Keratinocyte (primary cell): ENCODE measurements around the gene NR1I3. TPM values are rescaled to one million over a fixed set of nuclear protein-coding genes. Genes with fewer than 3 reads are reported as not detected.

Source experiments
- DNase-seq: peaks from one replicate; pipeline ENCODE4 v3.0.0-alpha.2; 2011; ENCODE audit warnings: low read depth, missing footprints, low spot score
- FAIRE-seq: peaks from 2 replicates; lab custom pipeline; 2011; peaks lifted over from hg19 to GRCh38; lab: Jason Lieb, UNC
- H2AFZ ChIP-seq: 2 replicates; pipeline ENCODE4 v1.6.0; 2012; ENCODE audit warnings: low read length, control low read depth, inconsistent platforms; ENCODE audit not compliant: control insufficient read depth
- H3K27ac ChIP-seq: 2 replicates; pipeline ENCODE4 v1.5.1; 2011; ENCODE audit warnings: low read length; ENCODE audit not compliant: control insufficient read depth, insufficient read depth
- H3K27me3 ChIP-seq: 3 replicates; pipeline ENCODE4 v1.6.0; 2011; ENCODE audit warnings: low read length; ENCODE audit not compliant: control insufficient read depth, insufficient read depth; ENCODE audit errors: extremely low read depth
- H3K36me3 ChIP-seq, 2 experiments: 2 replicates in 1 of 2; 3 replicates in 1 of 2; pipeline ENCODE4 v1.5.1; 2011; ENCODE audit warnings: low read length in 2 of 2, mild to moderate bottlenecking in 1 of 2; ENCODE audit not compliant: control insufficient read depth in 2 of 2, insufficient read depth in 2 of 2; ENCODE audit errors: extremely low read depth in 1 of 2
- H3K4me1 ChIP-seq: 3 replicates; pipeline ENCODE4 v1.5.1; 2011; ENCODE audit warnings: low read length; ENCODE audit not compliant: control insufficient read depth, insufficient read depth; ENCODE audit errors: extremely low read depth
- H3K4me2 ChIP-seq: 3 replicates; pipeline ENCODE4 v1.6.0; 2011; ENCODE audit warnings: low read depth, low read length; ENCODE audit not compliant: control insufficient read depth, insufficient read depth; ENCODE audit errors: extremely low read depth
- H3K4me3 ChIP-seq, 3 experiments: fragments of 200-600 bp in 1 of 3; sonication (generic) in 1 of 3; 2 replicates in 2 of 3; 3 replicates in 1 of 3; pipeline ENCODE4 v1.5.1; 2011 to 2016; ENCODE audit warnings: low read length in 3 of 3, mild to moderate bottlenecking in 3 of 3, control low read depth in 2 of 3, inconsistent platforms in 1 of 3, low read depth in 1 of 3, mixed read lengths in 1 of 3, mixed run types in 1 of 3, moderate library complexity in 1 of 3; ENCODE audit not compliant: control insufficient read depth in 2 of 3, insufficient read depth in 2 of 3; ENCODE audit errors: extremely low read depth in 1 of 3
- H3K79me2 ChIP-seq: 2 replicates; pipeline ENCODE4 v1.6.0; 2012; ENCODE audit warnings: low read length; ENCODE audit not compliant: control insufficient read depth, insufficient read depth
- H3K9ac ChIP-seq: 3 replicates; pipeline ENCODE4 v1.6.0; 2011; ENCODE audit warnings: low read length; ENCODE audit not compliant: control insufficient read depth, insufficient read depth; ENCODE audit errors: extremely low read depth
- H3K9me1 ChIP-seq: 3 replicates; pipeline ENCODE4 v1.6.0; 2011; ENCODE audit warnings: low read length; ENCODE audit not compliant: control insufficient read depth, insufficient read depth; ENCODE audit errors: extremely low read depth
- H3K9me3 ChIP-seq: 2 replicates; pipeline ENCODE4 v1.5.1; 2012; ENCODE audit warnings: low read depth, low read length; ENCODE audit not compliant: control insufficient read depth
- H4K20me1 ChIP-seq: 3 replicates; pipeline ENCODE4 v1.6.0; 2011; ENCODE audit warnings: low read length; ENCODE audit not compliant: control insufficient read depth, insufficient read depth; ENCODE audit errors: extremely low read depth
- EZH2 ChIP-seq: IDR thresholded peaks from one replicate; pipeline ENCODE4 v1.6.1; 2012; ENCODE audit warnings: inconsistent platforms, mild to moderate bottlenecking, low read length, moderate library complexity
- dilution Hi-C: fragments of 300-500 bp; cut with MboI; formaldehyde crosslinking; loops from one replicate; pipeline ENCODE4 v1.7.0; 2020; ENCODE audit warnings: low sequenced_read_pairs; ENCODE audit not compliant: extremely low pct_ligation_motif_present
- polyA plus RNA-seq, 5 experiments: library from polyadenylated mRNA; depleted of rRNA in 3 of 5; stranded (reverse) in 3 of 5; stranded (forward) in 1 of 5; unstranded in 1 of 5; fragments of >200 nt; gene quantifications; 1 replicate in 1 of 5; 2 replicates in 3 of 5; 3 replicates in 1 of 5; pipeline versions ENCODE4 v1.2.1 to v1.2.3, GENCODE V29; 2011 to 2012; ENCODE audit warnings: missing spikeins in 2 of 5, low read depth in 1 of 5, low replicate concordance in 1 of 5
- TF ChIP-seq, protein P1 (sequence below), 3 experiments: IDR thresholded peaks in 1 of 3; conservative IDR thresholded peaks in 1 of 3; optimal IDR thresholded peaks in 1 of 3; 2 replicates in 2 of 3; 3 replicates in 1 of 3; pipeline versions ENCODE3 to v1.5.1; 2011; ENCODE audit warnings: low read length in 3 of 3, mild to moderate bottlenecking in 3 of 3, moderate library complexity in 2 of 3, control low read depth in 1 of 3, inconsistent platforms in 1 of 3; ENCODE audit not compliant: insufficient read depth in 2 of 3; ENCODE audit errors: extremely low read depth in 1 of 3

Gene NR1I3
- polyA plus RNA-seq, 1 donor (not counting 4 experiments of a cell fraction or from before 2014, with no cell fraction given): not detected

DNA sequence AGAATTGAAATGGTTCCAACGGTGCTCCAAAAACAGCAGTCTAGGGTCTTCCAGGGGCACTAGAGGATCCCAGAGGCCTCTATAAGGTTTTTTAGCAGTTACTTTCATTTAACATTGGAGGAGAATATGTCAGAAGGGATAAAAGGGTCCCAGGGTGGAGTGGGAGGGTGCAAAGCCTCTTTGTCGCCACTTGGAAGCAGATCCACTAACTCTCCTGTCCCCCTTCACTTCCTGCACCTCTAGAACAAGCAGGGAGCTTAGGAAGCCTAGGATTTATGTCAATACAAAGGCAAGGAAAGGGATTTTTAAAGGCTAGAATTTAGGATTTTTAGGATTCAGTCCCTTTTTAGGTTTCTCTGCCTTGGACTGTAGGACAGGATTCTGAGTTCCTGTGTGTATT is 28.8 kb upstream of the NR1I3 start:
- no peak overlapping the region for H2AFZ ChIP-seq
- dilution Hi-C loops: no loop called here

DNA sequence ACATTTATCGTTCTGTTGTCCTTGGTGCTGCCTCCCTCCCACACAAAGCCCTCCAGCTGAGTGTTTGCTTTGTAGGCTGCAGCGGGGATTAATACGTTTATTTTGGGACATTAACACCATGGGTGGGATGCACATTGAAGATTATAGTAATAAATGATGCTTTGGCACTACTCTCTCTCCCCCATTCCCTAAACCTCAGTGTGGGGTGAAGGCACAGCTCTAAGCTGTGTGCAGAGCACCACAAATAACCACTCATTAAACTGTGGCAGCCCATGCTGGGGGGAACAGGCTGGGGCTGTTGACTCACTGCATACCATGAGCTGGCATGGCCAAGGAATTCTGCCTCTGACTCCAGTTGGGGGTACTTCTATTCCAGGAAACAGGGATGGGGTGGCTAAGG is 28.2 kb upstream of the NR1I3 start:
- no peaks in the 10 kb centered on the region for H3K36me3 ChIP-seq
- H3K4me3 ChIP-seq: no peak overlapping the region
- no peak overlapping the region for H3K4me2 ChIP-seq
- no peaks in the 10 kb centered on the region for H3K79me2 ChIP-seq
- FAIRE-seq (no peak), DNase-seq (no peak)
- H4K20me1 ChIP-seq: no peaks in the 10 kb centered on the region
- TF ChIP-seq EZH2: no peak
- TF ChIP-seq, protein P1, sequence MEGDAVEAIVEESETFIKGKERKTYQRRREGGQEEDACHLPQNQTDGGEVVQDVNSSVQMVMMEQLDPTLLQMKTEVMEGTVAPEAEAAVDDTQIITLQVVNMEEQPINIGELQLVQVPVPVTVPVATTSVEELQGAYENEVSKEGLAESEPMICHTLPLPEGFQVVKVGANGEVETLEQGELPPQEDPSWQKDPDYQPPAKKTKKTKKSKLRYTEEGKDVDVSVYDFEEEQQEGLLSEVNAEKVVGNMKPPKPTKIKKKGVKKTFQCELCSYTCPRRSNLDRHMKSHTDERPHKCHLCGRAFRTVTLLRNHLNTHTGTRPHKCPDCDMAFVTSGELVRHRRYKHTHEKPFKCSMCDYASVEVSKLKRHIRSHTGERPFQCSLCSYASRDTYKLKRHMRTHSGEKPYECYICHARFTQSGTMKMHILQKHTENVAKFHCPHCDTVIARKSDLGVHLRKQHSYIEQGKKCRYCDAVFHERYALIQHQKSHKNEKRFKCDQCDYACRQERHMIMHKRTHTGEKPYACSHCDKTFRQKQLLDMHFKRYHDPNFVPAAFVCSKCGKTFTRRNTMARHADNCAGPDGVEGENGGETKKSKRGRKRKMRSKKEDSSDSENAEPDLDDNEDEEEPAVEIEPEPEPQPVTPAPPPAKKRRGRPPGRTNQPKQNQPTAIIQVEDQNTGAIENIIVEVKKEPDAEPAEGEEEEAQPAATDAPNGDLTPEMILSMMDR (optimal IDR thresholded peaks at IDR 0.05 in 1 of 3, IDR thresholded peaks at IDR 0.05 in 1 of 3, conservative IDR thresholded peaks at IDR 0.05 in 1 of 3; ENCODE audit: extremely low read depth in 1 of 3, insufficient read depth in 2 of 3, low read length in 3 of 3): no peak
- H3K4me1 ChIP-seq: no peaks in the 10 kb centered on the region
- dilution Hi-C loops: no loop called here
- H3K27ac ChIP-seq: no peak overlapping the region
- no peaks in the 10 kb centered on the region for H3K9me1 ChIP-seq
- H3K9ac ChIP-seq: no peak overlapping the region
- H3K9me3 ChIP-seq: no peaks in the 10 kb centered on the region
- H3K27me3 ChIP-seq: no peaks in the 10 kb centered on the region
- H2AFZ ChIP-seq: no peak overlapping the region

More for the DNA sequence above, 28.8 kb upstream of the NR1I3 start:
- FAIRE-seq (no peak), DNase-seq (no peak)
- H3K9me1 ChIP-seq: no peaks in the 10 kb centered on the region
- TF ChIP-seq EZH2: no peak
- TF ChIP-seq, protein P1 (optimal IDR thresholded peaks at IDR 0.05 in 1 of 3, IDR thresholded peaks at IDR 0.05 in 1 of 3, conservative IDR thresholded peaks at IDR 0.05 in 1 of 3; ENCODE audit: extremely low read depth in 1 of 3, insufficient read depth in 2 of 3, low read length in 3 of 3): no peak
- no peaks in the 10 kb centered on the region for H4K20me1 ChIP-seq
- no peaks in the 10 kb centered on the region for H3K4me1 ChIP-seq
- no peak overlapping the region for H3K27ac ChIP-seq
- H3K9me3 ChIP-seq: no peaks in the 10 kb centered on the region
- H3K27me3 ChIP-seq: no peaks in the 10 kb centered on the region
- no peak overlapping the region for H3K4me3 ChIP-seq
- H3K36me3 ChIP-seq: no peaks in the 10 kb centered on the region
- no peak overlapping the region for H3K4me2 ChIP-seq
- no peaks in the 10 kb centered on the region for H3K79me2 ChIP-seq
- H3K9ac ChIP-seq: no peak overlapping the region
